GM06990 (cell line): ENCODE data around the gene UBASH3A.

ENCODE experiments used
- DNase-seq: peaks from one replicate; pipeline ENCODE4 v3.0.0-alpha.2; 2011; ENCODE audit not compliant: insufficient read length; ENCODE audit errors: extremely low read depth
- H3K27me3 ChIP-seq: replicated peaks from 2 replicates; pipeline ENCODE4 v1.6.0; 2011; ENCODE audit warnings: low read length; ENCODE audit not compliant: control insufficient read depth, insufficient read depth
- H3K36me3 ChIP-seq: 2 replicates; pipeline ENCODE4 v1.5.1; 2011; ENCODE audit warnings: low read length; ENCODE audit not compliant: control insufficient read depth, insufficient read depth
- H3K4me3 ChIP-seq: replicated peaks from 2 replicates; pipeline ENCODE4 v1.5.1; 2011; ENCODE audit warnings: low read depth, mild to moderate bottlenecking, control low read depth, low read length
- TF ChIP-seq, protein P1 (sequence below): IDR thresholded peaks from 2 replicates; pipeline ENCODE4 v1.5.1; 2011; ENCODE audit warnings: low read length, control low read depth, mild to moderate bottlenecking, inconsistent platforms; ENCODE audit not compliant: insufficient read depth, poor library complexity, severe bottlenecking

UBASH3A gene

DNA sequence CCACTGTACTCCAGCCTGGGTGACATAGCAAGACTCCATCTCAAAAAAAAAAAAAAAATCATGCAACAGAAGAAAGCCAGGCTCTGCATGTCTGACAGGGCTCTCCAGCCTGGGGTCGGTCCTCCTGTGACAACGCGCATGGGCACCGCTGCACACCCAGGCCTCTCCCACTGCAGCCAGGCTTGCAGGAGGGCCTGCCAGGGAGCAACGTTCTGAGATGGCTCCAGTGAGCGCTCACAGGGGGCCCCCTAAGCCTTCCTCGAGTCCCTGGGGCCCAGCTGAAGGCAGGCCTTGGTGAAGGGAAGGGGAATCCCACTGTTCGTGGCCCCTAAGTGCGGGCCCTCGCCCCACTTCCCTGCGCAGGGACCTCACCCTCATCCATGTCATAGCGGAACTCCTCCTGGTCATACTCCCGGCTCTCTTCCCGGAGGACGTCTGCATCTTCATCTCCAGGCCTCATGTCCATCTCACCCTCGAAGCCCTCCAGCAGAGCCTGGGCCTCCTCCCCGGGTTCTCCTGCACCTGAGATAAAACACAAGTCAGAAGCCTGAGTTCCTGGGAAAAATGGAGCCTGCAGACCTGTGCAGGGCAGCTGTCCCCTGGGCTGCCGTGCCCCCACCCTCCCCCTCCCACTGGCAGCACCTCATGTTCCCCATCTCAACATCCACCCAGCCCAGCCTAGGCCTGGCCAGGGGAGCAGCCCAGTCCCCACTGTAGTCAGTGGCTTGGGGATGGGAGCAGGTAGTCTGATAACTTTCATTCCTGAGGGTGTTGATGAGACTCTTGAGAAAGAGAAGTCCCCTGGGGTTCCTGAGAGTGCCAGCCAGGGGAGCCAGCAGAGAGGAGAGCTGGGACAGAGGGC lies 72.1 kb downstream of the UBASH3A start:
- TF ChIP-seq, protein P1, sequence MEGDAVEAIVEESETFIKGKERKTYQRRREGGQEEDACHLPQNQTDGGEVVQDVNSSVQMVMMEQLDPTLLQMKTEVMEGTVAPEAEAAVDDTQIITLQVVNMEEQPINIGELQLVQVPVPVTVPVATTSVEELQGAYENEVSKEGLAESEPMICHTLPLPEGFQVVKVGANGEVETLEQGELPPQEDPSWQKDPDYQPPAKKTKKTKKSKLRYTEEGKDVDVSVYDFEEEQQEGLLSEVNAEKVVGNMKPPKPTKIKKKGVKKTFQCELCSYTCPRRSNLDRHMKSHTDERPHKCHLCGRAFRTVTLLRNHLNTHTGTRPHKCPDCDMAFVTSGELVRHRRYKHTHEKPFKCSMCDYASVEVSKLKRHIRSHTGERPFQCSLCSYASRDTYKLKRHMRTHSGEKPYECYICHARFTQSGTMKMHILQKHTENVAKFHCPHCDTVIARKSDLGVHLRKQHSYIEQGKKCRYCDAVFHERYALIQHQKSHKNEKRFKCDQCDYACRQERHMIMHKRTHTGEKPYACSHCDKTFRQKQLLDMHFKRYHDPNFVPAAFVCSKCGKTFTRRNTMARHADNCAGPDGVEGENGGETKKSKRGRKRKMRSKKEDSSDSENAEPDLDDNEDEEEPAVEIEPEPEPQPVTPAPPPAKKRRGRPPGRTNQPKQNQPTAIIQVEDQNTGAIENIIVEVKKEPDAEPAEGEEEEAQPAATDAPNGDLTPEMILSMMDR: no peak
- H3K27me3 ChIP-seq: no peaks in the 10 kb centered on the region
- no peak overlapping the region for H3K4me3 ChIP-seq
- DNase-seq: no peak
- no peaks in the 10 kb centered on the region for H3K36me3 ChIP-seq

DNA sequence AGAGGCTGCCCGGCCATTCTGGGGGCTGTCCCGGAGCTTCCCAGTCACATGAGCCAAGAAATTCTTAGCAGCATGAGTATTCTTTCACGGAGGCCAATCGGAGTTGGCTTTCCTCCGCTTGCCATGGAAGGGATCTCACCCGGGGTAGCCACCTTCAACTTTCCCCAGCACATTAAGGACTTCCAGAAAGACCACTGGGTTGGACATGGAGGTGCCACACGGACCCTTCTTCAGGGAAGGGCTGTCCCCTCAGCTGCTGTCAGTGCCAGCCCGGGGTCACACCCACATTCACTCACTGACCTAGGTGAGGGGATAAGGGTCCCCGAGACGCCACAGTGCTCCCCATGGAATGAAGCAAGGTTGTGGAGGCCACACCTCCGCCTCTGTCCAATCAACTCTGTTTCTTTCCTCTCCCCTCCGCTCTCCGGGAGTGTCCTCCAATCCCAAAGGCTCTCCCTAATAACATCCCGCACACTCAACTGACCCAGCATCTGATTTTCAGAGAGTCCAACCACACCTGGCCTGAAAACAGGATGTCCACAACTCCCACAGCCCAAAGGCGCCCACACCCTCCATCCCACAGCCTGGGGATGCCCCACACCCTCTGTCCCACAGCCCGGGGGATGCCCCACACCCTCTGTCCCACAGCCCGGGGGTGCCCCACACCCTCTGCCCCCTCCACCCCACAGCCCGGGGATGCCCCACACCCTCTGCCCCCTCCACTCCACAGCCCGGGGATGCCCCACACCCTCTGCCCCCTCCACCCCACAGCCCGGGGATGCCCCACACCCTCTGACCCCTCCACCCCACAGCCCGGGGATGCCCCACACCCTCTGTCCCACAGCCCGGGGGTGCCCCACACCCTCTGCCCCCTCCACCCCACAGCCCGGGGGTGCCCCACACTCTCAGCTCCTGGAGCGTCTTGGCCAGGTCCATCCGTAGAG lies 73.0 kb downstream of the UBASH3A start:
- H3K36me3 ChIP-seq: no peaks in the 10 kb centered on the region
- TF ChIP-seq, protein P1: no peak
- H3K4me3 ChIP-seq: no peak overlapping the region
- H3K27me3 ChIP-seq: no peaks in the 10 kb centered on the region
- no peak for DNase-seq

DNA sequence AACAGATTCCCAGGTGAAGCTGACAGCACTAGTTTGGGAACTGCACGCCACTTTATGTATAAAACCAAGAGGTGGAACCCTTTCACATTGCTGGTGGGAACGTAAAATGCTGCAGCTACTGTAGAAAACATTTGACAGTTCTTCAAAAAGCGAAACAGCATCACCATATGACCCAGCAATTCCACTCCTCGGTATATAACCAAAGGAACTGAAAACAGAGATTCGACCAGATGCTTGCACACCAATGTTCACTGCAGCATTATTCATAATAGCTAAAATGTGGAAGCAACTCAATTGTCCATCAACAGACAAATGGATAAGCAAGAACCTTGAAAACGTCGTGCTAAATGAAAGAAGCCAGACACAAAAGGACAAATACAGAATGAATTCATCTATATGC lies 74.8 kb downstream of the UBASH3A start:
- TF ChIP-seq, protein P1: no peak
- DNase-seq: no peak
- Histone ChIP-seq H3K4me3 (no peak overlapping the region), H3K27me3 (no peaks in the 10 kb centered on the region), H3K36me3 (no peaks in the 10 kb centered on the region)

DNA sequence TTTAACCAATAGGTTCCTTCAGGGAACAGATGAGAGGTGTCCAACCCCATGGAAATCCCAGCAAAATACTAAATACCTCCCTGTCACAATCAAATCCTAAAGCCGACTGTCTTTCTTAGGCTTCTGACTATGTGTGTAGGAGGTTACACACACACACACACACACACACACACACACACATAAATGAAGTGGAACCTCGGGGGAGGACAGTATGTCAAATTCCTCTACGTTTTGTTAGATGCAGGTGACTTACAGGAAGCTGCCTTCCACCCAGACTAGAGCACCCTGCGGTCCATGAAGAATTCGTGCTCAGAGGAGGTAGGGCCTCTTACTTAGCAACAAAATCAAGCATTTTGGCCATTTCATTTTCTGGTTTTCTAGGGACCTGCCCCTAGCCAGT lies 75.9 kb downstream of the UBASH3A start:
- H3K4me3 ChIP-seq: no peak overlapping the region
- TF ChIP-seq, protein P1: no peak
- no peaks in the 10 kb centered on the region for H3K27me3 ChIP-seq
- no peaks in the 10 kb centered on the region for H3K36me3 ChIP-seq
- DNase-seq: no peak

DNA sequence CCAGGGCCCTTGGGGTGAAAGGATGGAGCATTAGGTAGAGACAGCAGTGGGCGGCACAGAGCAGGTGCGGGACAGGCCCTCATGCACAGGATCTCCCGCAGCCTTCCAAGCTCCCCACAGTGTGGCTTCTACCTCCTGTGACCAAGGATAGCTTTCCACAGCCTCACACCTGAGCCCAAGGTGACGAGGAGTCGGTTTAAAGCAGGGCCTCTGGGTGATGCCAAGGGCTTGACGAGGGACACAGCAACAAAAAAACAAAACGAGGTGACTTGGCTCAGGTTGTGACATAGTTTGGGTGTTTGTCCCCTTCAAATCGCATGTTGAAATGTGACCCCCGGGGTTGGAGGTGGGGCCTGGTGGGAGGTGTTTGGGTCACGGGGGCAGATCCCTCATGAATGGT lies 77.0 kb downstream of the UBASH3A start:
- no peak for DNase-seq
- TF ChIP-seq, protein P1: no peak
- Histone ChIP-seq H3K36me3 (no peaks in the 10 kb centered on the region), H3K4me3 (no peak overlapping the region), H3K27me3 (no peaks in the 10 kb centered on the region)
